ENCODE data around the gene G0S2.

- TF ChIP-seq, protein P1, sequence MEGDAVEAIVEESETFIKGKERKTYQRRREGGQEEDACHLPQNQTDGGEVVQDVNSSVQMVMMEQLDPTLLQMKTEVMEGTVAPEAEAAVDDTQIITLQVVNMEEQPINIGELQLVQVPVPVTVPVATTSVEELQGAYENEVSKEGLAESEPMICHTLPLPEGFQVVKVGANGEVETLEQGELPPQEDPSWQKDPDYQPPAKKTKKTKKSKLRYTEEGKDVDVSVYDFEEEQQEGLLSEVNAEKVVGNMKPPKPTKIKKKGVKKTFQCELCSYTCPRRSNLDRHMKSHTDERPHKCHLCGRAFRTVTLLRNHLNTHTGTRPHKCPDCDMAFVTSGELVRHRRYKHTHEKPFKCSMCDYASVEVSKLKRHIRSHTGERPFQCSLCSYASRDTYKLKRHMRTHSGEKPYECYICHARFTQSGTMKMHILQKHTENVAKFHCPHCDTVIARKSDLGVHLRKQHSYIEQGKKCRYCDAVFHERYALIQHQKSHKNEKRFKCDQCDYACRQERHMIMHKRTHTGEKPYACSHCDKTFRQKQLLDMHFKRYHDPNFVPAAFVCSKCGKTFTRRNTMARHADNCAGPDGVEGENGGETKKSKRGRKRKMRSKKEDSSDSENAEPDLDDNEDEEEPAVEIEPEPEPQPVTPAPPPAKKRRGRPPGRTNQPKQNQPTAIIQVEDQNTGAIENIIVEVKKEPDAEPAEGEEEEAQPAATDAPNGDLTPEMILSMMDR (IDR thresholded peaks at IDR 0.05; ENCODE audit: low read length), result no peak
- TF ChIP-seq EZH2 (IDR thresholded peaks at IDR 0.05; ENCODE audit: borderline replicate concordance, low read length), result no peak
Observed at GRCh38 chr1:209691237-209691636, 16.0 kb downstream of the G0S2 start.

All from OCI-LY1 (cell line).